CD14-positive monocyte (primary cell): Measurements from ENCODE around the gene PSD. TPM values are rescaled to one million over a fixed set of nuclear protein-coding genes. Genes with fewer than 3 reads are reported as not detected.

Experiments used
- DNase-seq, 3 donors: peaks; one replicate each; pipeline ENCODE4 v3.0.0-alpha.2; 2011 to 2022
- H2AFZ ChIP-seq: 2 replicates; pipeline ENCODE4 v1.6.0; 2012; ENCODE audit warnings: mild to moderate bottlenecking, low read depth, low read length, inconsistent platforms; ENCODE audit not compliant: insufficient read depth, poor library complexity, severe bottlenecking
- H3K27ac ChIP-seq, 2 donors: 1 replicate in 1 of 2; 2 replicates in 1 of 2; pipeline ENCODE4 v1.5.1; 2012 to 2013; ENCODE audit warnings: low read length in 2 of 2, control low read depth in 1 of 2, inconsistent platforms in 1 of 2, low read depth in 1 of 2, mild to moderate bottlenecking in 1 of 2
- H3K27me3 ChIP-seq, 2 donors: one replicate each; pipeline versions ENCODE4 v1.6.0 to v1.6.1; 2011 to 2013; ENCODE audit warnings: low read length in 2 of 2; ENCODE audit not compliant: control insufficient read depth in 2 of 2, insufficient read depth in 2 of 2
- H3K36me3 ChIP-seq, 2 donors: replicated peaks in 1 of 2; 1 replicate in 1 of 2; 2 replicates in 1 of 2; pipeline versions ENCODE4 v1.5.1 to v1.6.1; 2012 to 2013; ENCODE audit warnings: low read length in 2 of 2, control low read depth in 1 of 2, inconsistent platforms in 1 of 2, mild to moderate bottlenecking in 1 of 2; ENCODE audit not compliant: insufficient read depth in 2 of 2, control insufficient read depth in 1 of 2
- H3K4me1 ChIP-seq, 2 donors: 1 replicate in 1 of 2; 2 replicates in 1 of 2; pipeline versions ENCODE4 v1.5.1 to v1.6.1; 2012 to 2013; ENCODE audit warnings: low read length in 2 of 2, control low read depth in 1 of 2, inconsistent platforms in 1 of 2, mild to moderate bottlenecking in 1 of 2, moderate library complexity in 1 of 2; ENCODE audit not compliant: insufficient read depth in 2 of 2, control insufficient read depth in 1 of 2
- H3K4me2 ChIP-seq: replicated peaks from 2 replicates; pipeline ENCODE3; 2012; ENCODE audit warnings: low read length, moderate library complexity, mild to moderate bottlenecking; ENCODE audit not compliant: poor library complexity, severe bottlenecking; ENCODE audit errors: extremely low read depth
- H3K4me3 ChIP-seq, 3 experiments: fragments of 200-600 bp in 1 of 3; sonication (generic) in 1 of 3; replicated peaks in 1 of 3; 1 replicate in 2 of 3; 2 replicates in 1 of 3; pipeline ENCODE4 v1.5.1; 2011 to 2013; ENCODE audit warnings: low read length in 3 of 3, mild to moderate bottlenecking in 3 of 3, control low read depth in 2 of 3, low read depth in 2 of 3, inconsistent platforms in 1 of 3, moderate library complexity in 1 of 3
- H3K79me2 ChIP-seq: 2 replicates; pipeline ENCODE4 v1.6.0; 2012; ENCODE audit warnings: mild to moderate bottlenecking, control low read depth, inconsistent platforms, low read length, moderate library complexity; ENCODE audit not compliant: insufficient read depth
- H3K9ac ChIP-seq: 2 replicates; pipeline ENCODE4 v1.6.0; 2017; ENCODE audit warnings: low read length, mild to moderate bottlenecking; ENCODE audit not compliant: insufficient read depth, poor library complexity, severe bottlenecking
- H3K9me3 ChIP-seq, 2 donors: replicated peaks in 1 of 2; 1 replicate in 1 of 2; 2 replicates in 1 of 2; pipeline versions ENCODE4 v1.5.1 to v1.6.1; 2012 to 2013; ENCODE audit warnings: low read length in 2 of 2, control low read depth in 1 of 2; ENCODE audit not compliant: control insufficient read depth in 1 of 2, insufficient read depth in 1 of 2
- H4K20me1 ChIP-seq: 2 replicates; pipeline ENCODE4 v1.6.0; 2012; ENCODE audit warnings: mild to moderate bottlenecking, low read length, control low read depth, moderate library complexity; ENCODE audit not compliant: insufficient read depth
- H3K27ac Mint-ChIP-seq, 7 donors: one replicate each; pipeline ENCODE4 v1.8.0; 2020; ENCODE audit warnings: mild to moderate bottlenecking in 7 of 7, mixed read lengths in 7 of 7, moderate library complexity in 6 of 7, inconsistent platforms in 2 of 7
- H3K27me3 Mint-ChIP-seq, 3 donors: one replicate each; pipeline ENCODE4 v1.8.0; 2021 to 2022; ENCODE audit warnings: low read depth in 3 of 3, mild to moderate bottlenecking in 3 of 3, mixed read lengths in 3 of 3, moderate library complexity in 3 of 3, inconsistent platforms in 1 of 3
- H3K36me3 Mint-ChIP-seq, 2 donors: one replicate each; pipeline ENCODE4 v1.8.0; 2020; ENCODE audit warnings: mixed read lengths in 2 of 2, inconsistent platforms in 1 of 2, mild to moderate bottlenecking in 1 of 2
- H3K4me1 Mint-ChIP-seq: one replicate; pipeline ENCODE4 v1.8.0; 2020; ENCODE audit warnings: mild to moderate bottlenecking, mixed read lengths
- H3K4me3 Mint-ChIP-seq, 2 donors: one replicate each; pipeline ENCODE4 v1.8.0; 2020; ENCODE audit warnings: mild to moderate bottlenecking in 2 of 2, mixed read lengths in 2 of 2, moderate library complexity in 1 of 2
- H3K9me3 Mint-ChIP-seq, 7 donors: one replicate each; pipeline ENCODE4 v1.8.0; 2020 to 2022; ENCODE audit warnings: mixed read lengths in 7 of 7, mild to moderate bottlenecking in 6 of 7, moderate library complexity in 6 of 7, inconsistent platforms in 2 of 7
- WGBS: methylation state at CpG from one replicate; pipeline ENCODE4 v1.1.5; 2013; ENCODE audit warnings: missing lambda C conversion rate; ENCODE audit not compliant: insufficient coverage; 5-methylcytosine and 5-hydroxymethylcytosine counted together
- intact Hi-C, 2 donors: fragments of 100-400 bp; cut with micrococcal nuclease; formaldehyde crosslinking; loops; one replicate each; pipeline versions ENCODE4 v1.15.0 to v1.15.1; 2023
- polyA plus RNA-seq, 3 donors: library from polyadenylated mRNA; depleted of rRNA in 1 of 3; unstranded in 2 of 3; stranded (reverse) in 1 of 3; fragments of 300-500 nt in 2 of 3; fragments of >200 nt in 1 of 3; fragmentation: Illumina TruSeq in 2 of 3; gene quantifications; 1 replicate in 2 of 3; 2 replicates in 1 of 3; pipeline ENCODE4 v1.2.3, GENCODE V29; 2012 to 2021
- TF ChIP-seq, protein P1 (sequence below): fragments of 200-600 bp; IDR thresholded peaks from one replicate; pipeline ENCODE4 v1.8.0; 2022; ENCODE audit warnings: antibody characterized with exemption, mild to moderate bottlenecking

PSD gene
- polyA plus RNA-seq, 3 donors: 0.27 to 1.5 (median 1.1) TPM

DNA sequence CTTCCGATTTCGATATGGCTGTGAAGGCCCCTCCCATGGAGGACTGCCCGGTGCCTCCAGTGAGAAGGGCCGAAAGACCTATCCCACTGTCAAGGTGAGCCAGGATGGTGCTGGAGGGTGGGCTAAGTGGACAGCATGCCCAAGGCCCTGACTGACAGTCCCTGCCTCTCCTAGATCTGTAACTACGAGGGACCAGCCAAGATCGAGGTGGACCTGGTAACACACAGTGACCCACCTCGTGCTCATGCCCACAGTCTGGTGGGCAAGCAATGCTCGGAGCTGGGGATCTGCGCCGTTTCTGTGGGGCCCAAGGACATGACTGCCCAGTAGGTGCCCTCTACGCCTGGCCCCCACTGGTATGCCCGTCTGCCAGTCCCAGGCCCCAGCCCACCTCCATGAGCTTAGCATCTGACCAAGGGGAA, 21.8 kb downstream of the PSD start:
- Mint-ChIP-seq H3K4me1 (peaks cover 39% of the 10 kb centered on the region), H3K4me3 (peak overlapping the region; percentile 91 to 95), H3K36me3 (peaks cover 46 to 56% of the 10 kb centered on the region in 2 donors), H3K27me3 (peaks cover 5 to 11% (median 11%) of the 10 kb centered on the region in 3 donors), H3K27ac (peak overlapping the region; percentile 98 to 100 (median 99)), H3K9me3 (no peaks in the 10 kb centered on the region)
- DNase-seq: no peak
- Histone ChIP-seq H3K9ac (peak overlapping the region; percentile 99), H2AFZ (no peak overlapping the region), H3K4me3 (peak overlapping the region in 2 of 3 experiments; percentile 89 to 94), H3K36me3 (peaks cover 41 to 45% of the 10 kb centered on the region in 2 donors), H3K79me2 (peaks cover 19% of the 10 kb centered on the region), H3K4me1 (peaks cover 33 to 48% of the 10 kb centered on the region in 2 donors), H4K20me1 (peaks cover 57% of the 10 kb centered on the region), H3K27ac (peak overlapping the region in 1 of 2 donors; percentile 100), H3K4me2 (peak overlapping the region; percentile 78), H3K9me3 (no peaks in the 10 kb centered on the region), H3K27me3 (peaks cover 0 to 9% of the 10 kb centered on the region in 2 donors)
- TF ChIP-seq, protein P1, sequence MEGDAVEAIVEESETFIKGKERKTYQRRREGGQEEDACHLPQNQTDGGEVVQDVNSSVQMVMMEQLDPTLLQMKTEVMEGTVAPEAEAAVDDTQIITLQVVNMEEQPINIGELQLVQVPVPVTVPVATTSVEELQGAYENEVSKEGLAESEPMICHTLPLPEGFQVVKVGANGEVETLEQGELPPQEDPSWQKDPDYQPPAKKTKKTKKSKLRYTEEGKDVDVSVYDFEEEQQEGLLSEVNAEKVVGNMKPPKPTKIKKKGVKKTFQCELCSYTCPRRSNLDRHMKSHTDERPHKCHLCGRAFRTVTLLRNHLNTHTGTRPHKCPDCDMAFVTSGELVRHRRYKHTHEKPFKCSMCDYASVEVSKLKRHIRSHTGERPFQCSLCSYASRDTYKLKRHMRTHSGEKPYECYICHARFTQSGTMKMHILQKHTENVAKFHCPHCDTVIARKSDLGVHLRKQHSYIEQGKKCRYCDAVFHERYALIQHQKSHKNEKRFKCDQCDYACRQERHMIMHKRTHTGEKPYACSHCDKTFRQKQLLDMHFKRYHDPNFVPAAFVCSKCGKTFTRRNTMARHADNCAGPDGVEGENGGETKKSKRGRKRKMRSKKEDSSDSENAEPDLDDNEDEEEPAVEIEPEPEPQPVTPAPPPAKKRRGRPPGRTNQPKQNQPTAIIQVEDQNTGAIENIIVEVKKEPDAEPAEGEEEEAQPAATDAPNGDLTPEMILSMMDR: no peak
- WGBS: 95% methylated on average over 6 of the region's 12 CpGs
- intact Hi-C loops: loop anchor here (10.0 kb wide), 2 partner anchors 78 to 188 kb away; no protein-coding TSS in a partner anchor

DNA sequence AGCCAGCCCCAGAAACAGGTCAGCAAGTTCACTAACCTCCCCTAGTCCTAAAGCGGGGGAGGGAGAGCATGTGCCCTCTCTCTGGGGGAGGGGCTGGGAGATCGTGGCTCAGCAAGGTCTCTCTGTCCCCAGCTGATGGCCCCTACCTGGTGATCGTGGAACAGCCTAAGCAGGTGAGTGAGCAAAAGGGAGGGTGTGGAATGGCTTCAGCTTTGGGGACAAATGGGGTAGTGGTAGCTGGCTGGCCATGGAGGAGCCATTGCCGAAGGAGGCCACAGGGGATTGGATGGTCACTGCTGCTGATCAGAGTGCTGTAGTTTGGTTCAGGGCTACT, 22.3 kb downstream of the PSD start:
- no peak for DNase-seq
- H3K4me1 ChIP-seq: peaks cover 33 to 48% of the 10 kb centered on the region in 2 donors
- H3K4me2 ChIP-seq: peak overlapping the region; percentile 78
- H3K27me3 Mint-ChIP-seq: peaks cover 5 to 11% (median 11%) of the 10 kb centered on the region in 3 donors
- H3K9me3 Mint-ChIP-seq: no peaks in the 10 kb centered on the region
- 69% methylated on average over 3 of the region's 4 CpGs for WGBS
- H3K4me3 Mint-ChIP-seq: peak overlapping the region; percentile 91 to 95
- H3K79me2 ChIP-seq: peaks cover 19% of the 10 kb centered on the region
- peaks cover 0 to 9% of the 10 kb centered on the region in 2 donors for H3K27me3 ChIP-seq
- intact Hi-C loops: loop anchor here (10.0 kb wide), 2 partner anchors 79 to 189 kb away; no protein-coding TSS in a partner anchor
- H3K4me1 Mint-ChIP-seq: peaks cover 39% of the 10 kb centered on the region
- peaks cover 42 to 51% of the 10 kb centered on the region in 2 donors for H3K36me3 Mint-ChIP-seq
- H3K36me3 ChIP-seq: peaks cover 36 to 41% of the 10 kb centered on the region in 2 donors
- H3K27ac ChIP-seq: peak overlapping the region; percentile 96 to 100
- peak overlapping the region; percentile 98 to 100 (median 99) for H3K27ac Mint-ChIP-seq
- peak overlapping the region; percentile 84 to 94 (median 89) for H3K4me3 ChIP-seq
- no peaks in the 10 kb centered on the region for H3K9me3 ChIP-seq
- peaks cover 53% of the 10 kb centered on the region for H4K20me1 ChIP-seq
- peak overlapping the region; percentile 99 for H3K9ac ChIP-seq
- TF ChIP-seq, protein P1: no peak
- no peak overlapping the region for H2AFZ ChIP-seq
